Measurements from ENCODE around the gene MYO1H. TPM values are rescaled to one million over a fixed set of nuclear protein-coding genes. Genes with fewer than 3 reads are reported as not detected.
"Not testable (repeated sequence)": the region's sequence is repeated elsewhere in the genome, so short reads cannot be mapped to it uniquely, and the experiment has no call there.

Gene MYO1H
- total RNA-seq, 4 donors from 2014 or later, result not detected

- intact Hi-C loops (cut with DNase I), result no loop called here
- Histone ChIP-seq H3K4me3 (no peak overlapping the region), H3K27ac (replicated peaks in 1 of 4) (no peak overlapping the region), H3K9me3 (no peaks in the 10 kb centered on the region), H3K36me3 (no peaks in the 10 kb centered on the region), H3K4me1 (peaks cover 6 to 12% (median 11%) of the 10 kb centered on the region in 4 donors), H3K27me3 (no peaks in the 10 kb centered on the region)
- no peak for DNase-seq (ENCODE audit: extremely low spot score)
- TF ChIP-seq EP300 (IDR thresholded peaks at IDR 0.05), result no peak
- TF ChIP-seq, protein P1, sequence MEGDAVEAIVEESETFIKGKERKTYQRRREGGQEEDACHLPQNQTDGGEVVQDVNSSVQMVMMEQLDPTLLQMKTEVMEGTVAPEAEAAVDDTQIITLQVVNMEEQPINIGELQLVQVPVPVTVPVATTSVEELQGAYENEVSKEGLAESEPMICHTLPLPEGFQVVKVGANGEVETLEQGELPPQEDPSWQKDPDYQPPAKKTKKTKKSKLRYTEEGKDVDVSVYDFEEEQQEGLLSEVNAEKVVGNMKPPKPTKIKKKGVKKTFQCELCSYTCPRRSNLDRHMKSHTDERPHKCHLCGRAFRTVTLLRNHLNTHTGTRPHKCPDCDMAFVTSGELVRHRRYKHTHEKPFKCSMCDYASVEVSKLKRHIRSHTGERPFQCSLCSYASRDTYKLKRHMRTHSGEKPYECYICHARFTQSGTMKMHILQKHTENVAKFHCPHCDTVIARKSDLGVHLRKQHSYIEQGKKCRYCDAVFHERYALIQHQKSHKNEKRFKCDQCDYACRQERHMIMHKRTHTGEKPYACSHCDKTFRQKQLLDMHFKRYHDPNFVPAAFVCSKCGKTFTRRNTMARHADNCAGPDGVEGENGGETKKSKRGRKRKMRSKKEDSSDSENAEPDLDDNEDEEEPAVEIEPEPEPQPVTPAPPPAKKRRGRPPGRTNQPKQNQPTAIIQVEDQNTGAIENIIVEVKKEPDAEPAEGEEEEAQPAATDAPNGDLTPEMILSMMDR (IDR thresholded peaks at IDR 0.05), result no peak
- no peak for TF ChIP-seq POLR2A (IDR thresholded peaks at IDR 0.05; ENCODE audit: low read depth)
- TF ChIP-seq POLR2AphosphoS5 (IDR thresholded peaks at IDR 0.05), result no peak
- 70% methylated on average over 7 of the region's 7 CpGs for WGBS
These were observed 88.5 kb downstream of the MYO1H start for GRCh38 chr12:109436188-109436560.

GRCh38 chr12:109439181-109439580, 91.5 kb downstream of the MYO1H start:
- Histone ChIP-seq H3K36me3 (peaks cover 0 to 21% (median 5%) of the 10 kb centered on the region in 4 donors), H3K27me3 (no peaks in the 10 kb centered on the region), H3K9me3 (no peaks in the 10 kb centered on the region), H3K4me3 (no peak overlapping the region), H3K4me1 (no peaks in the 10 kb centered on the region), H3K27ac (replicated peaks in 1 of 4) (no peak overlapping the region)
- intact Hi-C loops (cut with DNase I), result no loop called here
- WGBS, result 89% methylated on average over 6 of the region's 6 CpGs
- TF ChIP-seq, protein P1 (IDR thresholded peaks at IDR 0.05), result no peak
- TF ChIP-seq POLR2A (IDR thresholded peaks at IDR 0.05; ENCODE audit: low read depth) (no peak), EP300 (IDR thresholded peaks at IDR 0.05) (no peak), POLR2AphosphoS5 (IDR thresholded peaks at IDR 0.05) (no peak)
- no peak for DNase-seq (ENCODE audit: extremely low spot score)

DNA sequence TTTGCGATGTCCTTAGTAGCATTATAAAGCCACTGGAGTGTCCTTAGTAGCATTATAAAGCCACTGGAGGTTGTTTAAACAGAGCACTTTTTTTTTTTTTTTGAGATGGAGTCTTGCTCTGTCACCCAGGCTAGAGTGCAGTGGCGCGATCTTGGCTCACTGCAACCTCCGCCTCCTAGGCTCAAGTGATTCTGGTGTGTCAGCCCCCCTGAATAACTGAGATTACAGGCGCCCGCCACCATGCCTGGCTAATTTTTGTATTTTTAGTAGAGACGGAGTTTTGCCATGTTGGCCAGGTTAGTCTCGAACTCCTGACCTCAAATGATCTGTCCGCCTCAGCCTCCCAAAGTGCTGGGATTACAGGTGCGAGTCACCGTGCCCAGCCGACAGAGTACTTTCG, 92.3 kb downstream of the MYO1H start:
- H3K27me3 ChIP-seq; H3K27ac ChIP-seq (replicated peaks in 1 of 4); H3K4me3 ChIP-seq; intact Hi-C loops (cut with DNase I); DNase-seq (ENCODE audit: extremely low spot score); H3K4me1 ChIP-seq; H3K9me3 ChIP-seq: not testable (repeated sequence)
- H3K36me3 ChIP-seq, result peaks cover 0 to 29% (median 12%) of the 10 kb centered on the region in 4 donors
- 95% methylated on average over 13 of the region's 13 CpGs for WGBS

DNA sequence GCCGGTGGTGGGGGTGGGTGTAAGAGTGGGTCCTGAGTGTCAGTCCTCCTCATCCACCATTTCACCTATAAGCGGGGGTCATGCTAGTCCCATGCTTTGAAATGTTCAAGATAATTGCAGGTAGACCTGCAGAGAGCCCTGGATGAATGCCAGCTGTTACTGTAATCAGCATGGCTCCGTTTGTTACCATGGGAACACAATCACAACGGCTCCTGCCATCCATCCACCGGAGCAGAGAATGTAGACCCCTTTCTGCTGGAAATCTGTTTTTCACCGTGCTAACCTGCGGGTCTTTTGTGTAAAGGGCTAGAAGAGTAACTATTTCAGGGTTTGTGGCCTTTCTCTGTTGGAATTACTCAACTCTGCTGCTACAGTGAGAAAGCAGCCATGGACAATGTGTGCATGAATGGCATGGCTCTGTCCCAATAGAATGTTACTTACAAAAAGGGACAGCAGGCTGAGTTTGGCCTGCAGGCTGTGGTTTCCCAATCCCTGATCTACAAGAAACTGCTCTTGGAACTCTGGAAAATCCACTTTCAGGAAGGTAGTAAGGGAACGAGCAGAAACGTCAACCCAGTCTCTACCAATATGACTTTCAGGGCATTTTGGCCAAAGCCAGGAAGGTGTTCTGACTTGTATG, 93.3 kb downstream of the MYO1H start:
- Histone ChIP-seq H3K27me3 (no peaks in the 10 kb centered on the region), H3K4me1 (no peaks in the 10 kb centered on the region), H3K36me3 (peaks cover 0 to 39% (median 20%) of the 10 kb centered on the region in 4 donors), H3K27ac (replicated peaks in 1 of 4) (no peak overlapping the region), H3K4me3 (no peak overlapping the region), H3K9me3 (no peaks in the 10 kb centered on the region)
- TF ChIP-seq, protein P1 (IDR thresholded peaks at IDR 0.05), result no peak
- no peak for TF ChIP-seq POLR2AphosphoS5 (IDR thresholded peaks at IDR 0.05)
- TF ChIP-seq EP300 (IDR thresholded peaks at IDR 0.05), result no peak
- TF ChIP-seq POLR2A (IDR thresholded peaks at IDR 0.05; ENCODE audit: low read depth), result no peak
- intact Hi-C loops (cut with DNase I), result no loop called here
- no peak for DNase-seq (ENCODE audit: extremely low spot score)
- WGBS, result 59% methylated on average over 8 of the region's 9 CpGs

DNA sequence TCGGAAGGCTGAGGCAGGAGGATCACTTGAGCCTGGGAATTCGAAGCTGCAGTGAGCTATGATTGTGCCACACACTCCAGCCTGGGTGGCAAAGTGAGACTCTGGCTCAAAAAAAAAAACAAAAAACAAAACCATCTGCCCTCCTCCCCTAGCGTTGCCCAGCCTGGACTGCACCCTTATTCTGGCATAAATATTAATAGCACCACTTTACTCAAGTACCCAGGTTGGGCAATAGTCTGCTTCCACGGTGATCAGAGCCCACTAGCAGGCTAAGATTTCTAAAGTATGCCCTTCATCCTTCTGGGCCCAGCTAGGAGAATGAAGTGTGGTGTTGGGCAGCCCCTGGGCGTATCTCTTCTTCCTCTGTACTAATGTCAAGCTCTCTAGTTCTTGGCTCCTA, 96.1 kb downstream of the MYO1H start:
- H3K4me1 ChIP-seq, result peaks cover 0 to 13% (median 2%) of the 10 kb centered on the region in 4 donors
- H3K27ac ChIP-seq (replicated peaks in 1 of 4), result no peak overlapping the region
- no peaks in the 10 kb centered on the region for H3K9me3 ChIP-seq
- intact Hi-C loops (cut with DNase I), result no loop called here
- no peak overlapping the region for H3K4me3 ChIP-seq
- no peak for DNase-seq (ENCODE audit: extremely low spot score)
- H3K27me3 ChIP-seq, result no peaks in the 10 kb centered on the region
- no peak for TF ChIP-seq POLR2A (IDR thresholded peaks at IDR 0.05; ENCODE audit: low read depth)
- no peak for TF ChIP-seq POLR2AphosphoS5 (IDR thresholded peaks at IDR 0.05)
- TF ChIP-seq, protein P1 (IDR thresholded peaks at IDR 0.05), result no peak
- no peak for TF ChIP-seq EP300 (IDR thresholded peaks at IDR 0.05)
- 81% methylated on average over 5 of the region's 5 CpGs for WGBS
- H3K36me3 ChIP-seq, result peaks cover 13 to 67% (median 45%) of the 10 kb centered on the region in 4 donors
